HG03571 (cell line): Measurements from ENCODE around the gene HOXA10.

ENCODE experiments used
- ATAC-seq: cut with Tn5 transposase; IDR thresholded peaks from one replicate; pipeline ENCODE4 v1.9.1; 2021; ENCODE audit not compliant: unreplicated experiment

HOXA10 gene

GRCh38 chr7:27173956-27174873, at the start of gene HOXA10:
Gene HOXA10 (minus strand): TSS chr7:27174320. CDS start chr7:27174306, 14 bp downstream.
- no peak for ATAC-seq

DNA sequence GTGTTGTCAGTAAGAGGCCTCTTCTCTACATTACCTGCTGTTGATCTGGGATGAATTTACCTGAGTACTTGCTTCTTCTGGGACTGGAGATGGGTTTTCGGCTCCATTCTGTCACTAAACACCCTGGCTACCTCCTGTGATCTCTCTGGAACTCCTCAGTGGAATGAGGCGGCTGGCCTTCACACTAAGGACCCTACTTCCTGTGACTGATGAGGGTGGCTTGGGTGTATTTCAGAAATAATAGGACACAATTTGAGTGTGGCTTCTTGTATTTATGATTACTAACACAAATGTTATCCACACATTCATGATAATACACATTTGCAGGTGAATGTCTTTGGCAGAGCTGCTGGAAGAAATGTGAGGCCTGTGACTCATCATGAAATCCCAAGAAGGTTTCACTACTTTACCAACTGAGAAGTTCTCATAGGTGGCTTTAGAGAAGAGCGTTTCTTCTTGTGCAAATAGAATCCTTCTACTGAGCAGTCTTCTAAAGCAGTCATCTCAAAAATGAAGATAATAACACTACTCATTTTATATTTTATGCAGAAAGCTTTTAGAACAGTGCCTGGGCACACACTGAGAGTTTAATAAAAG, 47.2 kb upstream of the HOXA10 start:
- ATAC-seq: peak; percentile 62

DNA sequence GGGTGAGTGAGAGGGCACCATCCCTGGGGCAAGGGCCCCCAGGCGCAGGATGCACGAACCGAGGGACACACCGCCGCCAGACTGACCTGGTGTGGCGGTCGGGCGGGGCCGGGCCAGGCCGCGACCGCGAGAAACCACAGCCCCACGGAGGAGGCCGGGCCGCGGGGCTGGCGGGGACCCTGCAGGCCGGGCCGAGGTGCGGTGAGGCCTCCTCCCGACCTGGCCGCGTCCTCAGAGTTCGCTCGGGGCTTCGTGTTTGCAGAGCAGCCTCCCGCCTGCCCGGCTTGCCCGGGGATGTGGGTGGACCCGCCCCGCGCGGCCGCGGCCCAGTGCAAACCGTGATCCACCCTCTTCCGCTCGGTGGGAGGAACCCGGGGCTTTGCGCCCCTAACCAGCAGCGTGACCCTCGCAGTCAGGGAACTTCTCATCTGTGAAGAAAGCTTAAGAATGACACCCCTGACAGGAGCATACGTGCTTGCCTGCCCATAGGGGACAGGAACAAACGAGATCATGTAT, 46.4 kb upstream of the HOXA10 start:
- ATAC-seq: no peak

DNA sequence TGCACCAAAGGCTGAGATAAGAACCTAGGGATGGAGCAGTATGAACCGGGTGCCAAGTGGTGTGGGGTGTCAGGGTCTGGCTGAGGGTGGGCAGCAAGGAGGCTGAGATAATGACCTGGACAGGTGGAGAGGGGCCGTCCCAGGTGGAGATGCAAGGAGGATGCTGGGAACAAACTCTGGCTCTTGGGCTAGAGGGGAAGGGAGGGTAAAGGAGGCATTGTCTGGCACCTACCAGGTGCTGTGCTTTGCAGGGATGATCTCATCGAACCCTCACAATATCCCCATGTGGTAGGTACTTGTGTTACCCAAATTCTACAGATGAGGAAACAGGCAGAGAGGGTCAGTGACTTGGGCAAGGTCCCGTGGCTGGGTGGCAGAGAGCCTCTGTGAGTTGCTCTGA, 45.7 kb upstream of the HOXA10 start:
- ATAC-seq: no peak

GRCh38 chr7:27217951-27218350, 43.8 kb upstream of the HOXA10 start:
- no peak for ATAC-seq

DNA sequence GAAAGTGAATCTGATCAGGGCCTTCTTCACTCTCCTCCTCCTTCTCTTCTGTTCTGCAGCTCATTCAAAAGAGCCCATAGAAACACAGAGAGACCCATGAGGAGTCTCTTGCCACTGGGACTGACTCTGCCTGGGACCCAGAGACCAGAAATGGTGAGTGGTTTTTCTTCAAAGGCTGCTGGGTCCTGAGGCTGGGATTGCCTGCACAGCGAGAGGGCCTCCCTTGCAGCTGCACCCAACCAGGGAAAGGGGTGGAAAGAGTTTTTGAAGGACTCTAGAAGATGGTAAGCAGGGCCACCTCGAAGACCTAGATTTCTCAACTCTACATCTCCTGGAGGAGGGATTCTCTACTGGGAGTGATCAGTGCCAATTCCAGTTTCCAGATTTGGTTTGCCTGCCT, 41.2 kb upstream of the HOXA10 start:
- ATAC-seq: no peak

DNA sequence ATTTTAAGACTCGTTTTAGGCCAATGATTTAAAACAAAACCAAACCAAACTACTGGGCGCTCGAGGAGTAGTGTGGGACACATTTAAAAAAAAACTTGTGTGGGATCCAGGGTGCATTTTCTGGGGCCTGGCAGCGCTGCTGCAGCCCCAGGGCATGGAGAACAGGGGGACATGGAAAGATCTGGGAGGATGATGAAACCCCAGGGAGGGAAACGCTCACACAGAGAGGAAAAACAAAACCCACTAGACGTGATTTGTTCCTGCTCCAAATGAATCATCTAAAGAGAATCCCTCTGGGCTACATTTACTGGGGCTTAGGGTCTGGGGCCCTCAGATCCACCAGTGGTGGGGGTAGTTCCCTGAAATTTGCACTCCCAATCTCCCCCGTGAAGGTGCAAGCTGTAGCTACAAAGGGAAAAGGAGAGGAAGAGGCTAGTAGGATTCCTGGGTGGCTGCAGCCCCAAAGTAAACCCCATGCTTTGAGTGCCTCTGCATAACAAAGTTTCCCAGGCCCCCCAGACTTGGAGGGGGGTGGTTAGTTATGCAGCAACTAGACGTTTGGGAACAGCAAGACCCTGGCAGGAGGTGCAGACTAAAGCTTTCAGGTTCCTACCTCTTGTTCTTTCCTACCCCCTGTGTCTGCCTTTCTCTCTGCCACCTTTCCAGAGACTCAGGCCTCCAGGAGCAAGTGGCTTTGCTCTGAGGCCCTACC, 40.3 kb upstream of the HOXA10 start:
- ATAC-seq: no peak

- ATAC-seq: no peak
Measured at GRCh38 chr7:27213433-27214238, 39.5 kb upstream of the HOXA10 start.

GRCh38 chr7:27212497-27213432, 38.6 kb upstream of the HOXA10 start:
- no peak for ATAC-seq

DNA sequence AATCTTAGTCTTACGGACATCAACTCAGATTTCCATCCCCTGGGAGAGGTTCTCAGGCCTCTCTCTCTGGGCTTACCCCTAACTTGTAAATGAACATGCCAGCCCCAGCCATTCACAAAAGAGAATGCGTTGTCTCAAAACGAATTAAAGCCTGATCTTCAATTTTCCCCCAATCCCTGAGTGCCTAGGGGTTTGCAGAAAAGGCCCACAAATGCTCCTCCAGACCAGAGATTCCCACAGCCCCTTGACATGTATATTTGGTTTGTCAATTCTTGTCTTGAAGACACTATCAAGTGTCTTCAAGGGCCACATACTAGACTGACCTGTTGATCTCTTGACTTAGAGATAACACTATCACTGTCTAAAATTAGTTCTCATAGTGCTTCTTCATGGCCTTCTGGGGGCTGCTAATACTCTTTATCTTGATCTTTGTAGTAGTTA, 37.7 kb upstream of the HOXA10 start:
- no peak for ATAC-seq

- no peak for ATAC-seq
Measured at GRCh38 chr7:27211084-27211446, 36.9 kb upstream of the HOXA10 start.

- no peak for ATAC-seq
Measured at GRCh38 chr7:27210441-27211083, 36.4 kb upstream of the HOXA10 start.

DNA sequence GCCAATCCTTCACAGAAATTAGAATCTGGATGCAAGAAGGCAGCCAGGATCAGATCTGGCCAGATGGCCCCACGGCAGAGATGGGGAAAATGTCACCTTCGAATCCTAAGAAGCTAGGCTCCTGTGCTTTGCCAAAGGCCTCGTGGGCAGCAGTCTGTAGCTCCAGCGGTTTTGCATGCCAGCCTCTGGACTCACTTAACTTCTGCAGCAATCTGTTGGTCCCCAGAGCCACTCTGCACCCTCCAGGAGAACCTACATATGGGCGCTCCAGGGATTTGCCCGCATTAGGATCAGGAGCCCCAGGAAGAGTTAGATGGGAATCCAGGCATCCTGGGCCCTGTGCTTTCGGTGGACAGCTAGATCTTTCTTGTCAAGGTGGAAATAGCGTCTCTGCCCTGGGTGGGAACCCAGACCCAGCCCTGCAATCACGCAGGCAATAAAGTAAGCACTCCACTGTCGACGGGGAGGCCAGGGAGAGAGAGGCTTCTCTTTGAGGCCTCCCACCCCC, 35.9 kb upstream of the HOXA10 start:
- ATAC-seq: no peak

GRCh38 chr7:27208998-27209397, 34.9 kb upstream of the HOXA10 start:
- ATAC-seq: no peak

DNA sequence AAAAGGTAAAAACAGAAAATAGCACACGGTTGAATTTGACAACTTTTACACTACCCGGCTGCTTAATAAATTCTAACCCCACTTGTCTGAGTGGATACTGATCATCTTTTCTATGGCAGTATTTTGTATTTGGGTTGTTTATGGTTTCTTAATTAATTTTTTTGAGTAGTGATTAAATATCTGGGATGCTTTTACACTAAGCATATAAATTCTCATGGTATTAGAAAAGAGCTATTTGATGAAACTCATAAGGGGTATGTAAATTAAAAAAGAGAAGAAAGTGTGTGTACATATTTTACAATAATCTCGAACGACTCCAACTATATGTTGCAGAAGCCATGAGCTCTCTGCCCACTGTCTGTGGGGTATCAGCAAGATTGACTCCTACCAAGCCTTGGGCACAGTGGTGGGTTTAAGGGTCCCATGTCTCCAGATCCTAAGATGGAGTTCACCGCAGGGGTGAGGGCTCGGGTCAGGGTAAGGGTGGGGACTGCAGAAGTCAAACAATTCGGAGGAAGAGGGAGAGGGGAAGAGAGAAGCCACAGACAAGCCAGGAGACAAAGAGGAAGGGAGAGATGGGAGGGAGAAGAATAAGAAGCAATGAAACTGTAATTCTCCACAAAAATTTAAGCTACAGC, 33.3 kb upstream of the HOXA10 start:
- ATAC-seq: no peak

DNA sequence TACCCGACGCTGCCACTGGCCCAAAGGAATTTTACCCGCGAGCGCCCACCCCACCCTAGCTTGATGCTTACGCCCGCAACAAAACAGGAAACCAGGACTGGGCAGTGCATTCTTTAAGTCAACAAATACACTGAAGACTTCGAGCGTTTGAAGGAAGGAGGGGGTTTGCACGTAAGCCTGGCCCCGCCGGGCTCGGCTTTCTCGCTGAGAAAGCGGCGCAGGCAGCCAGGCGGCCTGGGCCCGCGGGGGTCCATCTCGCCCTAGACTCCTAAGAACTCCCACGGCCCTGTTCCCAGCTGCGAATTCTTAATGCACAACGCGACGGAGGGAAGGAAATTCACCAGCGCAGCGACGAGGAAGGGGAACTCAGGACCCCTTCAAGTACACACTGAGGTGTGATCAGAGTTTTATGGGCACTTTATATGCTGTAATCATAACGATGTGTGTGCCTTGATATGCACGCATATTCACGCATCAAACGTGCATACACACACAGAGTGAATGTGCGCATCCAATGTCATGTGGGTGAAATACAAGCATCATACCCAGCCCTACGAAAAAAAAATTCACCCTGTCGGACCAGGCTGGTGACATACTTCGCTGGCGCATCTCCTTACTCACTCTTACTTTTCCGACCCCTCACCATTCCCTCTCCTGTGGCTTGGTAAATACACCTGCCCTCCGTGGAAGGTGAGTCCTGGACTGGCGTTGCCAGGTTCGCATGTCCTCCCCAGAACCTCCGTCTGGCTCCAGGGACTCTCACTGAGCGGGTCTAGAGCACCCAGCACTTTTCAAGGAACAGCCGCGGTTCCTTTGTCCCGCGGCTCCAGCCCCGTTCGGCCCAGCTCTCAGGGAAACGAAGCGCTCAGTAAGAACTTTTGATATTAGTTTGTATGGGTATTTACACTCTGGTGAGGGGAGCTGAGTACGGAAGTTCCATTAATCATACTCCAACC, 31.5 kb upstream of the HOXA10 start:
- no peak for ATAC-seq

DNA sequence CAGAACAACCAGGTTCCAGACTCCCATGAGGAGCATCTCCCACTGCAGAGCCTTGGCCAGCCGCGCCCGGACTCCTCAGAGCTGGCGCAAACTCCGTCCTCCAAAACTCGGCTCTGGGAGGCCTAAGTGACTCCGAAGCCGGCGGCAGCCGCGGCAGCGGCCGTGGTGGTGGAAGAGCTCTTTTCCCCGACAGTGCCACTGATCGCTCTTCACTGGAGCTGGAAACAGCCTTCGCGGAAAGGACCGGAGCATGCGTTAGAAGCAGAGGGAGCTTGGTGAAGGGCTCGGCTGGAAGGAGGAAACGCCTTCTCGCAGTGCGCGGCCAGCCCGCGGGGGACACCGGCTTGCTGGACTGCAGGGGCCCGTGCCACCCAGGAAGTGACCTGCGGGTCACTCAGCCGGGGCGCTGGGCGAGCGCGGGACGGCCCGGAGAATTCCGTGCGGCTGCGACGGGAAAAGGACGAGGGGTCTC, 30.8 kb upstream of the HOXA10 start:
- ATAC-seq: no peak
